ENCODE data around the gene TALDO1. TPM values are rescaled to one million over a fixed set of nuclear protein-coding genes. Genes with fewer than 3 reads are reported as not detected.

TALDO1 gene
- polyA plus RNA-seq, 1 of the 3 experiments (the other 2 are of a cell fraction): 103 TPM

- TF ChIP-seq FOSL2 (IDR thresholded peaks at IDR 0.05; ENCODE audit: borderline replicate concordance, low read depth): no peak
Measured at GRCh38 chr11:802018-802617, 54.9 kb downstream of the TALDO1 start (continued).

GRCh38 chr11:802693-803466, 55.6 kb downstream of the TALDO1 start:
- Histone ChIP-seq H3K4me2 (peak overlapping the region; percentile 94; the same call in 1 of the 2 replicates), H3K36me3 (replicated peaks in 1 of 2; ENCODE audit: control insufficient read depth in 1 of 2, insufficient read depth in 2 of 2, low read length in 1 of 2) (peaks cover 0 to 38% of the 10 kb centered on the region in 2 experiments), H3K9me3 (no peaks in the 10 kb centered on the region), H3K9ac (no peak overlapping the region), H3K4me1 (ENCODE audit: control insufficient read depth in 1 of 2, insufficient read depth in 2 of 2, low read depth in 1 of 2, low read length in 1 of 2) (peaks cover 6 to 18% of the 10 kb centered on the region in 2 experiments; a peak in 2 of 4 replicates), H3K27me3 (ENCODE audit: insufficient read depth) (no peaks in the 10 kb centered on the region), H3K79me2 (ENCODE audit: insufficient read depth) (peaks cover 40% of the 10 kb centered on the region), H4K20me1 (ENCODE audit: insufficient read depth) (no peaks in the 10 kb centered on the region), H3F3A (replicated peaks; ENCODE audit: insufficient read depth) (peaks cover 9% of the 10 kb centered on the region), H3K27ac (ENCODE audit: low read depth in 2 of 2, low read length in 1 of 2) (no peak overlapping the region), H3K9me2 (no peaks in the 10 kb centered on the region), H2AFZ (ENCODE audit: low read depth) (no peak overlapping the region), H3K4me3 (ENCODE audit: low read depth in 2 of 2, low read length in 1 of 2) (no peak overlapping the region)
- TF ChIP-seq RXRA (IDR thresholded peaks at IDR 0.05; ENCODE audit: borderline replicate concordance, low read depth) (no peak), PBX3 (IDR thresholded peaks at IDR 0.05) (no peak)
- DNase-seq: no peak
- ChIA-PET CTCF (interaction anchor here (0.8 to 2.9 kb wide), 2 partner anchors 16 to 20 kb away, joined by 4 to 13 read pairs; partner anchors contain the start of gene PNPLA2), POLR2A (interaction anchor here (2.0 kb wide), 1 partner anchor 8 kb away, joined by 8 read pairs; no protein-coding TSS in a partner anchor)
- 94% methylated on average over 8 of the region's 28 CpGs for WGBS (ENCODE audit: low lambda C conversion rate)

GRCh38 chr11:803467-803742, 56.1 kb downstream of the TALDO1 start:
- Histone ChIP-seq H3K9me2 (no peaks in the 10 kb centered on the region), H4K20me1 (ENCODE audit: insufficient read depth) (no peaks in the 10 kb centered on the region), H3K9ac (no peak overlapping the region), H3F3A (replicated peaks; ENCODE audit: insufficient read depth) (peaks cover 12% of the 10 kb centered on the region), H3K27ac (ENCODE audit: low read depth in 2 of 2, low read length in 1 of 2) (no peak overlapping the region), H3K4me2 (peak overlapping the region; percentile 94), H3K36me3 (replicated peaks in 1 of 2; ENCODE audit: control insufficient read depth in 1 of 2, insufficient read depth in 2 of 2, low read length in 1 of 2) (peaks cover 0 to 38% of the 10 kb centered on the region in 2 experiments), H3K4me3 (ENCODE audit: low read depth in 2 of 2, low read length in 1 of 2) (peak overlapping the region in 1 of 2 experiments; percentile 62; a peak in 2 of 4 replicates), H3K27me3 (ENCODE audit: insufficient read depth) (no peaks in the 10 kb centered on the region), H3K9me3 (no peaks in the 10 kb centered on the region), H3K4me1 (ENCODE audit: control insufficient read depth in 1 of 2, insufficient read depth in 2 of 2, low read depth in 1 of 2, low read length in 1 of 2) (peaks cover 12 to 16% of the 10 kb centered on the region in 2 experiments; a peak in 2 of 4 replicates), H3K79me2 (ENCODE audit: insufficient read depth) (peaks cover 45% of the 10 kb centered on the region), H2AFZ (ENCODE audit: low read depth) (no peak overlapping the region)
- CTCF ChIA-PET: interaction anchor here (0.8 to 2.9 kb wide), 2 partner anchors 16 to 20 kb away, joined by 4 to 13 read pairs; partner anchors contain the start of gene PNPLA2
- no peak for DNase-seq
- TF ChIP-seq GABPA (IDR thresholded peaks at IDR 0.05; ENCODE audit: low read depth) (no peak), RFX5 (IDR thresholded peaks at IDR 0.05; ENCODE audit: low read length) (no peak), EZH2phosphoT487 (IDR thresholded peaks at IDR 0.05; ENCODE audit: borderline replicate concordance, low read depth) (no peak), TCF12 (IDR thresholded peaks at IDR 0.05) (no peak), TEAD4 (IDR thresholded peaks at IDR 0.05; ENCODE audit: borderline replicate concordance, insufficient read depth) (no peak), MEF2A (IDR thresholded peaks at IDR 0.05; ENCODE audit: borderline replicate concordance, low read depth) (no peak), TAF1 (IDR thresholded peaks at IDR 0.05; ENCODE audit: borderline replicate concordance, low read depth, low read length) (no peak), FOSL2 (IDR thresholded peaks at IDR 0.05; ENCODE audit: borderline replicate concordance, low read depth) (no peak)
- WGBS (ENCODE audit: low lambda C conversion rate): no CpG with 5 or more reads among the region's 8 CpGs
- POLR2A ChIA-PET: interaction anchor here (1.6 to 2.0 kb wide), 2 partner anchors 9 to 15 kb away, joined by 7 to 8 read pairs; partner anchors contain the start of gene PNPLA2

All from SK-N-SH (cell line).